Stimulated activated CD4-positive, alpha-beta T cell treated with anti-CD3 and anti-CD28 coated beads, Interleukin-15, amount 100 ng/mL, for 48 hours (primary cell): ENCODE data around the gene PSORS1C1.
"Not testable (repeated sequence)": the region's sequence is repeated elsewhere in the genome, so short reads cannot be mapped to it uniquely, and the experiment has no call there.

ENCODE experiments used
- DNase-seq, 2 donors: peaks; one replicate each; pipeline ENCODE4 v3.0.0-alpha.2; 2020; ENCODE audit warnings: low read depth in 2 of 2

The PSORS1C1 gene

GRCh38 chr6:31178143-31179041, 63.8 kb downstream of the PSORS1C1 start:
- DNase-seq: no peak

- DNase-seq: no peak
Measured at GRCh38 chr6:31179042-31179386, 64.4 kb downstream of the PSORS1C1 start.

GRCh38 chr6:31179896-31180295, 65.3 kb downstream of the PSORS1C1 start:
- no peak for DNase-seq

GRCh38 chr6:31180500-31180899, 65.9 kb downstream of the PSORS1C1 start:
- DNase-seq: no peak

- DNase-seq: not testable (repeated sequence)
Measured at GRCh38 chr6:31183287-31183686, 68.7 kb downstream of the PSORS1C1 start.

- not testable (repeated sequence) for DNase-seq
Measured at GRCh38 chr6:31183859-31184258, 69.3 kb downstream of the PSORS1C1 start.

- not testable (repeated sequence) for DNase-seq
Measured at GRCh38 chr6:31185695-31186051, 71.1 kb downstream of the PSORS1C1 start.

GRCh38 chr6:31186052-31186734, 71.6 kb downstream of the PSORS1C1 start:
- DNase-seq: no peak

- DNase-seq: no peak
Measured at GRCh38 chr6:31187780-31188194, 73.2 kb downstream of the PSORS1C1 start.

- not testable (repeated sequence) for DNase-seq
Measured at GRCh38 chr6:31189223-31189622, 74.6 kb downstream of the PSORS1C1 start.
